Muscle layer of duodenum (tissue), 2 donors: ENCODE data around the gene ADD2.
"Not testable (repeated sequence)": the region's sequence is repeated elsewhere in the genome, so short reads cannot be mapped to it uniquely, and the experiment has no call there.

Experiments
- H3K27ac ChIP-seq: one replicate; pipeline ENCODE4 v1.7.0; 2013; ENCODE audit warnings: mild to moderate bottlenecking, low read length
- H3K27me3 ChIP-seq: one replicate; pipeline ENCODE4 v1.7.0; 2013; ENCODE audit warnings: low read depth, mild to moderate bottlenecking, control low read depth, low read length
- H3K36me3 ChIP-seq, 2 donors: one replicate each; pipeline ENCODE4 v1.7.0; 2013; ENCODE audit warnings: low read length in 2 of 2, control low read depth in 1 of 2, mild to moderate bottlenecking in 1 of 2; ENCODE audit not compliant: insufficient read depth in 2 of 2, control insufficient read depth in 1 of 2
- H3K4me1 ChIP-seq, 2 donors: one replicate each; pipeline ENCODE4 v1.7.0; 2013; ENCODE audit warnings: low read length in 2 of 2, mild to moderate bottlenecking in 2 of 2, control low read depth in 1 of 2, moderate library complexity in 1 of 2; ENCODE audit not compliant: insufficient read depth in 2 of 2, control insufficient read depth in 1 of 2
- H3K4me3 ChIP-seq, 2 donors: one replicate each; pipeline ENCODE4 v1.7.0; 2013; ENCODE audit warnings: low read length in 2 of 2, low read depth in 1 of 2, mild to moderate bottlenecking in 1 of 2
- H3K9me3 ChIP-seq, 2 donors: one replicate each; pipeline ENCODE4 v1.7.0; 2013; ENCODE audit warnings: low read length in 2 of 2, control low read depth in 1 of 2, mild to moderate bottlenecking in 1 of 2; ENCODE audit not compliant: control insufficient read depth in 1 of 2
- donor health status: healthy.

Gene ADD2

DNA sequence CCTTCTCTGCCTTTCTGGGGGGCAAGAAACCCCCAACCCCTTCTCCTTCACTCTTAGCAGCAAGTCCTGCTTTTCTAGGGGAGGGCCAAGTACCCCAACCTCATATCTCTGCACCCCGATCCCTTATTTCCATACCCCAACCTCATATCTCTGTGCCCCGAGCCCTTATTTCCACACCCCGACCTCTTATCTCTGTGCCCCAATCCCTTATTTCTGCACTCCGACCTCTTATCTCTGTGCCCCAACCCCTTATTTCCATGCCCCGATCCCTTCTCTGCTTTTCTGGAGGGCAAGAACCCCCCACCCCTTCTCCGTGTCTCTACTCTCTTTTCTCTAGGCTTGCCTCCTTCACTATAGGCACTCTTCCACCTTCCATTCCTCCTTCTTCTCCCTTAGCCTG is 146.5 kb downstream of the ADD2 start:
- H3K27ac ChIP-seq, H3K36me3 ChIP-seq, H3K27me3 ChIP-seq, H3K9me3 ChIP-seq, H3K4me3 ChIP-seq, H3K4me1 ChIP-seq: not testable (repeated sequence)

DNA sequence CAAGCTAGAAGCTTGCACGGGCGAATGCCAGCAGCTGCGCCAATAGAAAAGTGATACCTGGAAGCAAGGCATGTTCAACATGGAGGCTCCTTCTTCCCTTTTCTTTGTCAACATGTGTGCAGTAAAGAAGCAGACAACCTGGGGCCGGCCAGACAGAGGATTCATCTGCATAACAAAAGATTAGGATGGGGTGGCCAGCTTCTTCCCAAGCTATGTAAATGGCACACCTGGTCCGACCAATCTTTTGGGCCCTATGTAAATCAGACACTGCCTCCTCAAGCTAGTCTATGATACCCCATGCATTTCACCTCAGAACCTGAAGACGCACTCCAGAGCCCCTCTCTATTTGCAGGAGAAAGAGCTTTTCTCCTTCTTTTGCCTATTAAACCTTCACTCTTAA is 148.0 kb downstream of the ADD2 start:
- H3K9me3 ChIP-seq, result no peaks in the 10 kb centered on the region
- H3K27me3 ChIP-seq, result no peaks in the 10 kb centered on the region
- H3K4me1 ChIP-seq, result peaks cover 0 to 3% of the 10 kb centered on the region in 2 donors
- H3K36me3 ChIP-seq, result no peaks in the 10 kb centered on the region
- H3K27ac ChIP-seq, result no peak overlapping the region
- no peak overlapping the region for H3K4me3 ChIP-seq

DNA sequence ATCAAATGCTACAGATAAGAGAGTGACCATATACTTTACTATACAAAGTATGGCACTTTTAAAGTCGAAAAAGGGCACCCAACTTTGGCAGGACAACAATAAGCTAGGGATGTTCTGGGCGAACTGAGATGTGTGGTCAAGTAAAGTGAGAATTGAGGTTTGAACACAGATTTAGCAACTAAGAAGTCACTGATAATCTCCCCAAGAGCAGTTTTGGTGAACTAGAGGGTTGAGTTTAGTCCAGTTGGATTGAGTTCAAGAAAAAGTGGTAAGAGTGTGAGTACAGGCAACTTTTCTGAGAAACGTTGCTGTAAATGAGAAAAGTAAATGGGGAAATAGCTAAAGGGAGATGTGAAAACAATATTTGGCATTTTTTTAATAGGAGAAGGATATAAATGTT is 148.8 kb downstream of the ADD2 start:
- Histone ChIP-seq H3K27me3 (no peaks in the 10 kb centered on the region), H3K9me3 (no peaks in the 10 kb centered on the region), H3K36me3 (no peaks in the 10 kb centered on the region), H3K4me1 (peaks cover 0 to 3% of the 10 kb centered on the region in 2 donors), H3K27ac (no peak overlapping the region), H3K4me3 (no peak overlapping the region)

DNA sequence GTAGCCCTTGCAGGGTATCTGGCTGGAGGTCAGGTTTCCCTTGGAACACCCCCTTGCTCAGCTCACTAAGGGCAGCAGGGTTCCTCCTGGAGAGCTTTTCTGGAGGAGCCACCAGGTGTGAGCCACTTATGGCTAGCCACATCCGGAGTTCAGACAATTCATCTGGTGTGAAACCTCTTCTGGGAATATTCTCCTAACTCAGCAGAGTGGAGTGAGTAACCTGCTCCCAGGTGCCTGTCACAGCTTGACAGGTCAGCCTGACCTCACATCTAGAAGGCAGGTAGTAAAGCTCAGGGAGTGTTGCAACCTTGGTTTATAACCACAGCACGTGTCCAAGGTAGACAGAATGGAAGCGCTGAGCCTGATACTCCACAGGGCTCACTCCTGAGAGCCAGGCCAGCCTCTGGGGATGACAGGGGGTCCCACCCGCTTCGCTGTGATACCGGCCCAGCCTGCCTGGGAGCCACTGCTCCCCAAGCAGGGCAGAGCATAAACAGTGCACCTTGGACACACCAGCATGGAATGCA is 151.8 kb downstream of the ADD2 start:
- Histone ChIP-seq H3K4me1 (peaks cover 0 to 3% of the 10 kb centered on the region in 2 donors), H3K27ac (no peak overlapping the region), H3K4me3 (no peak overlapping the region), H3K9me3 (no peaks in the 10 kb centered on the region), H3K36me3 (no peaks in the 10 kb centered on the region), H3K27me3 (no peaks in the 10 kb centered on the region)

DNA sequence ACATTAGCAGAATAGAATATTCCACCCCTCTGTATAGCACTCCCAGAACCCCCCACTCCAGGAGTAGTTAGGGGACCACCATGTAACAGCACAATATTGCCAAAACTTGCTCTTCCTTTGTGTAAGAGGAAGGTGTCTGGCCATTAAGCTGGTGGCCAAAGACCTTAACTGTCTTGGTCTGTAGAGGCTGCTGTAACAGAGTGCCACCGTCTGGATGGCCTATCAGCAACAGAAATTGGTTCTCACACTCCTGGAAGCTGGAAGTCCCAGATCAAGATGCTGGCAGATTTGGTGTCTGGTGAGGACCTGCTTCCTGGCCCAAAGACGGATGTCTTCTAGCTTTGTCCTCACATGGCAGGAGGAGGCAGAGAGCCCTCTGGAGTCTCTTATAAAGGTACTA is 152.8 kb downstream of the ADD2 start:
- H3K4me3 ChIP-seq, result no peak overlapping the region
- no peaks in the 10 kb centered on the region for H3K27me3 ChIP-seq
- H3K27ac ChIP-seq, result no peak overlapping the region
- H3K4me1 ChIP-seq, result peaks cover 0 to 3% of the 10 kb centered on the region in 2 donors
- no peaks in the 10 kb centered on the region for H3K9me3 ChIP-seq
- H3K36me3 ChIP-seq, result no peaks in the 10 kb centered on the region

DNA sequence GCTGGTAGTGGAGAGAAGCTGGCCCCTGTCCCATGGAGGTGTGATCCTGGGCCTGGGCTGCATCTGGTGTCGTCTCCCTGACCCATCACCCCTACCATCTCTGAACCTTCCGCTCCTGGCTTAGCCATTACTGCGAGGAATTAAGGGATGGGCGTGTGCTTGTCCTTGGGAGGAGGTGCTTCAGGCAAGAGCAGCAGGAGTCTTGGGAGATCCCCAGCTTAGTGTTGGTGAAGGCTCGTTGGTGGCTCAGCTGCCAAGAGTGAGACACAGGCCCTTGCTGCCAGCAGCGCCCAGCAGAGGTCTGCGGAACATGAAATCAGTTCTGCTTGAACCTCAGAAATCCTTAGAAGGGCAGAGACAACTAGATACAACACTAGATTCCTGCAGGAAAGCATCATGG is 154.5 kb downstream of the ADD2 start:
- no peak overlapping the region for H3K27ac ChIP-seq
- H3K9me3 ChIP-seq, result no peaks in the 10 kb centered on the region
- H3K4me3 ChIP-seq, result no peak overlapping the region
- H3K4me1 ChIP-seq, result peaks cover 0 to 3% of the 10 kb centered on the region in 2 donors
- no peaks in the 10 kb centered on the region for H3K36me3 ChIP-seq
- no peaks in the 10 kb centered on the region for H3K27me3 ChIP-seq

DNA sequence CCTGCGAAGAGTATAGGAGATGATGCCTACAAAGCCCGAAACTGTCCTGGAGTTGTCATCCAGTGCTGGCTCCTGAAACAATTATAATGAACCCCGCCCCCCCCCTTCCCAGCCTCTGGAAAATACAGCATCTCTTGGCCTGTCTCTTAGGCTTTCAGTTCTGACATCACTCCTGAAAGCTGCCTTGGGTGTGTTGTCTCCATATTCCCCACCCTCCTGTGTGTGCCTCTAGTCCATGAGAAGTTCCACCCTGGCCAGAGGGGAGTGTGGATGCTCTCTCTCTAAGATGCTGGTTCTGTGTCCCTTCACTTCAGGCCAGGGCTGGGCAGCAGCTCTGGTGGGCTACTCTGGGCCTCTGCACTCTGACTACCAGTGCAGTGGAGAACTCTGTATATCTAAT is 155.4 kb downstream of the ADD2 start:
- no peak overlapping the region for H3K27ac ChIP-seq
- H3K4me1 ChIP-seq, result peaks cover 0 to 3% of the 10 kb centered on the region in 2 donors
- H3K36me3 ChIP-seq, result no peaks in the 10 kb centered on the region
- no peaks in the 10 kb centered on the region for H3K9me3 ChIP-seq
- H3K27me3 ChIP-seq, result no peaks in the 10 kb centered on the region
- no peak overlapping the region for H3K4me3 ChIP-seq

DNA sequence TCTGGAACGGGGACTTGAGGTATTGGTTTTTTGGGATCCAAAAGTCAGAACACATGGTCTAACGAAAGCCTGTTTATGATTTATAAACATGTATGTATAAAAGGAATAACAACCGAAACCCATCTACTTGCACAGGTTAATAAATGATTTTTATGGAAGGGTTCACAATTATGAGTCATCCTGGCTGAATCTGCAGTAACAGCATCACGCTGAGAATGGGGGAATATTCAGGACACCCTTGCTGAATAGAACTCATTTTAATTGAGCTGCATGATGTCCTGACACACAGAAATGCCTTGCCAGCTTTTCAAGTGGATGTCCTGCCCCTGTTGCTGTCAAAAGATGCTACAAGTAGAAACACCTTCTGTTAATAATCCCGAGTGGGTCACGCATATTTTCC is 159.6 kb downstream of the ADD2 start:
- Histone ChIP-seq H3K9me3 (no peaks in the 10 kb centered on the region), H3K27me3 (no peaks in the 10 kb centered on the region), H3K27ac (no peak overlapping the region), H3K4me1 (no peaks in the 10 kb centered on the region), H3K36me3 (no peaks in the 10 kb centered on the region), H3K4me3 (no peak overlapping the region)

DNA sequence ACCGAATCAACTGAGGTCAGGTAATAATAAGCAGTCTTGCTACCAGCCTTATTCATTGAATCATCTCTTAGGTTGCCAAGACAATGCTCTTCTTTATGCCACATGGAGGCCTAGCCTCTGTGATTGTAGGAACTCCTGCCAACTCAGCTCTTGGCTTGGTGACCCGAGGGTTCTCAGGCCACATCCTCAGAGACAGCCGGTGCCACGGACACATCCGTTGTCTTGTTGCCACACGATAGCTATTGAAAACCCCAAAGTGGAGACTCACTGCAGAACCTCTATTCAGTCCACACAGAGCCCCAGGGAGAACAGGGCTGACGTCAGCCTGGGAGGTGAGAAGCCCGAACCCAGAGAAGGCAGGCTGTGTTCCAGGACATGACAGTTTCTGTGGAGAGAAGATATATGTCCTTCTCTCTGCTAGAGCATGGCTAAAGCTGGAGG is 160.9 kb downstream of the ADD2 start:
- Histone ChIP-seq H3K9me3 (no peaks in the 10 kb centered on the region), H3K27me3 (no peaks in the 10 kb centered on the region), H3K27ac (no peak overlapping the region), H3K4me1 (no peaks in the 10 kb centered on the region), H3K4me3 (no peak overlapping the region), H3K36me3 (no peaks in the 10 kb centered on the region)
